ENCODE measurements around the gene CLASP1.
A peak's percentile ranks its signal among the peaks of the same experiment; 100 is the strongest.

CLASP1 gene

GRCh38 chr2:121459291-121459690 is 190.0 kb downstream of the CLASP1 start:
- TF ChIP-seq CTCF (conservative IDR thresholded peaks at IDR 0.05; ENCODE audit: low read depth, low read length): no peak
- H3K4me3 ChIP-seq (ENCODE audit: low read depth, low read length): no peak overlapping the region
- DNase-seq (ENCODE audit: low read depth): no peak

GRCh38 chr2:121456325-121456724 is 192.9 kb downstream of the CLASP1 start:
- no peak overlapping the region for H3K4me3 ChIP-seq (ENCODE audit: low read depth, low read length)
- TF ChIP-seq CTCF (conservative IDR thresholded peaks at IDR 0.05; ENCODE audit: low read depth, low read length): no peak
- DNase-seq (ENCODE audit: low read depth): no peak

- no peak for TF ChIP-seq CTCF (conservative IDR thresholded peaks at IDR 0.05; ENCODE audit: low read depth, low read length)
- DNase-seq (ENCODE audit: low read depth): no peak
- no peak overlapping the region for H3K4me3 ChIP-seq (ENCODE audit: low read depth, low read length)
These were observed 193.8 kb downstream of the CLASP1 start for GRCh38 chr2:121455446-121455845.

GRCh38 chr2:121454549-121455090 is 194.6 kb downstream of the CLASP1 start:
- H3K4me3 ChIP-seq (ENCODE audit: low read depth, low read length): no peak overlapping the region
- DNase-seq (ENCODE audit: low read depth): peak; percentile 21
- no peak for TF ChIP-seq CTCF (conservative IDR thresholded peaks at IDR 0.05; ENCODE audit: low read depth, low read length)

- TF ChIP-seq CTCF (conservative IDR thresholded peaks at IDR 0.05; ENCODE audit: low read depth, low read length): no peak
- H3K4me3 ChIP-seq (ENCODE audit: low read depth, low read length): no peak overlapping the region
- peak; percentile 12 for DNase-seq (ENCODE audit: low read depth)
These were observed 197.9 kb downstream of the CLASP1 start for GRCh38 chr2:121451398-121451797.

GRCh38 chr2:121450301-121450700 is 199.0 kb downstream of the CLASP1 start:
- no peak for TF ChIP-seq CTCF (conservative IDR thresholded peaks at IDR 0.05; ENCODE audit: low read depth, low read length)
- DNase-seq (ENCODE audit: low read depth): no peak

GRCh38 chr2:121446647-121447241 is 202.5 kb downstream of the CLASP1 start:
- TF ChIP-seq CTCF (conservative IDR thresholded peaks at IDR 0.05; ENCODE audit: low read depth, low read length): no peak
- no peak for DNase-seq (ENCODE audit: low read depth)
- no peak overlapping the region for H3K4me3 ChIP-seq (ENCODE audit: low read depth, low read length)

More at GRCh38 chr2:121450301-121450700, 199.0 kb downstream of the CLASP1 start:
- no peak overlapping the region for H3K4me3 ChIP-seq (ENCODE audit: low read depth, low read length)

Data from choroid plexus epithelial cell (primary cell).